Fibroblast of the aortic adventitia (primary cell): ENCODE results near the gene DAPK1. TPM values are rescaled to one million over a fixed set of nuclear protein-coding genes. Genes with fewer than 3 reads are reported as not detected.

Experiments used
- DNase-seq: peaks from one replicate; pipeline ENCODE4 v3.0.0-alpha.2; 2010; ENCODE audit warnings: low read depth
- H3K4me3 ChIP-seq: 2 replicates; pipeline ENCODE4 v1.5.1; 2011; ENCODE audit warnings: low read depth, mild to moderate bottlenecking, control low read depth, low read length, moderate library complexity
- total RNA-seq: library from RNA; depleted of rRNA; stranded (reverse); fragments of >200 nt; gene quantifications from 2 replicates; pipeline ENCODE4 v1.2.3, GENCODE V29; 2012; ENCODE audit warnings: low replicate concordance
- TF ChIP-seq, protein P1 (sequence below): IDR thresholded peaks from 2 replicates; pipeline ENCODE4 v1.5.1; 2011; ENCODE audit warnings: mild to moderate bottlenecking, low read length, control low read depth, inconsistent platforms; ENCODE audit not compliant: insufficient read depth

DAPK1 gene
- total RNA-seq, 1 donor = 30.9 TPM

DNA sequence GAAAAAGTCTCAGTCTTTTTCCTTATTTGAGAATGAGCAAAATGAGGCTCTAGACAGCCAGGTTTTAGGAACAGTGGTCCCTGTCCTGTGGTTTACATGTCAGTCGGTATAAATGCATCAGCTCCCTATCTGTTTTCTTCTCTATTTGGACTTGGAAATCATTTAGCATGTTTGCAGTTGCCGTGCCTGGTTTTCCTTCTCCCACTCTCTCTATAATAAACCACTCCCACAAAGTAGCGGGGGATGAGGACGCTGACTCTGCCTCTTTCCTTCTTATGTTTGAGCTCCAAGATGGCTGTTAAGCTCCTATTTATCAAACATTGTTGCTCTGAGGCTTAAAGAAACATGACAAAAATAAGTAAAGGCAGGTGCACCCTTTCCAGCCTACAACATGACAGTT is 171.1 kb downstream of the DAPK1 start:
- TF ChIP-seq, protein P1, sequence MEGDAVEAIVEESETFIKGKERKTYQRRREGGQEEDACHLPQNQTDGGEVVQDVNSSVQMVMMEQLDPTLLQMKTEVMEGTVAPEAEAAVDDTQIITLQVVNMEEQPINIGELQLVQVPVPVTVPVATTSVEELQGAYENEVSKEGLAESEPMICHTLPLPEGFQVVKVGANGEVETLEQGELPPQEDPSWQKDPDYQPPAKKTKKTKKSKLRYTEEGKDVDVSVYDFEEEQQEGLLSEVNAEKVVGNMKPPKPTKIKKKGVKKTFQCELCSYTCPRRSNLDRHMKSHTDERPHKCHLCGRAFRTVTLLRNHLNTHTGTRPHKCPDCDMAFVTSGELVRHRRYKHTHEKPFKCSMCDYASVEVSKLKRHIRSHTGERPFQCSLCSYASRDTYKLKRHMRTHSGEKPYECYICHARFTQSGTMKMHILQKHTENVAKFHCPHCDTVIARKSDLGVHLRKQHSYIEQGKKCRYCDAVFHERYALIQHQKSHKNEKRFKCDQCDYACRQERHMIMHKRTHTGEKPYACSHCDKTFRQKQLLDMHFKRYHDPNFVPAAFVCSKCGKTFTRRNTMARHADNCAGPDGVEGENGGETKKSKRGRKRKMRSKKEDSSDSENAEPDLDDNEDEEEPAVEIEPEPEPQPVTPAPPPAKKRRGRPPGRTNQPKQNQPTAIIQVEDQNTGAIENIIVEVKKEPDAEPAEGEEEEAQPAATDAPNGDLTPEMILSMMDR = no peak
- no peak for DNase-seq
- no peak overlapping the region for H3K4me3 ChIP-seq

DNA sequence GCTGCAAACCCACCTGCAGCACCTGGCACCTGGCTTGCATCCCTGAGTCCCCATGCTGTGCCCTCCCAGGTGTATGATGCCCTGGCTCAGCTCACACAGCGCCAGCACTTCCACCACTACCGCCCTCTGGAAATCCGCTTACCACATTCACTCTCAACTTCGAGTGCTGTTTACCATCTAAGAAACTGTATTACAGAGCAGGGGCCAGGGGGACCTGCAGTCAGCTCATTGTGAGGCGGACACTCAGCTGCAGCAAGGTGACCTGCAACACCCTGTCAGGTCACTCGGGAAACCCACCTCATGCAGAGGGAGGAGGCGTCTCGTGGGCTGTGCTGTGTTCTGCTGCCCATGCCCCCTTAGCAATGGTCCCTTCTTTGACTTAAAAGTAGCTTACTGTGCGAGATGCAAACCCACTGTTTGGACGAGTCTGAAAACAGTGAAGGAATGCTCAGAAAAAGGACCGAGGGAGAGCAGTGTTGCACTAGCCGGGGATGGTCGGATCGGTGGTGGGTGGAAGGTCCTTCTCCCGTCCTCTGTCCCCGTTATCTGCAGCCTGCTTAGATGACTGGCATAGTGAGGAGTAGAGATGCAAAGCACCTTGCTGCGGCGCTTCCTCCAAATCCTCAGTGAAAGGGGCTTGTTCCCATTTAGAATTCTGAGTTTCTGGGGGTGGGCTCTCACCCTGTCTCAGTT is 173.1 kb downstream of the DAPK1 start:
- TF ChIP-seq, protein P1 = no peak
- H3K4me3 ChIP-seq = no peak overlapping the region
- DNase-seq = no peak

DNA sequence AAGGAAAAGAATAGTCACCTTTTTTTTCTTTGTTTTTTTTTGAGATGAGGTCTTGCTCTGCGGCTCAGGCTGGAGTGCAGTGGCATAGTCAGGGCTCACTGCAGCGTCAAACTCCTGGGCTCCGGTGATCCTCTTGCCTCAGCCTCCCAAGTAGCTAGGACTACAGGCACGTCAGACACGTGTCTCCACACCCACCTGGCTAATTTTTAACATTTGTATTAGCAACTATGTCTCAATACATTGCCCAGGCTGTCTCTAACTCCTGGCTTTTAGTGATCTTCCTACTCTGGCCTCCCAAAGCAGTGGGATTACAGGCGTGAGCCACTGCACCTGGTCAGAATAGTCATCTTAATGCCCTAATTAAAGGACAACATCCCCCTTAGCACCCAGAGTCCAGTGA is 173.8 kb downstream of the DAPK1 start:
- H3K4me3 ChIP-seq = no peak overlapping the region
- TF ChIP-seq, protein P1 = no peak
- no peak for DNase-seq

DNA sequence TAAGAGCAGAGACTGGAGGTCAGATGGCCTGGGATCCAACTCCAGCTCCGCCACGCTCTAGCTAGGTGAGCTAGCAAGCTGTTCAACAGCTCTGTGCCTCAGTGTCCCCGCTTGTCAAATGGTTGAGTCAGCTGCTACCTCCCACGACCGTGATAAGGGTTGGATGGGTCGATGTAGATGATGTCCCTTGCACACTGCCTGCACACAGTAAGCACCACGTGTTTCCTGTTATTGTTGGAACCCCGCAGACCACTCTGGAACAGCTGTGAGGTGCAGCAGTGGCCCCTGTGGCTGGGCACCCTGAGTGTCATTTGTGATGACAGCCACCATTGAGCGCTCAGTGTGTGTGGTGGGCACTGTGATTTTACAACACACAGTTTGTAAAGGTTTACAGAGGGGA is 174.3 kb downstream of the DAPK1 start:
- no peak overlapping the region for H3K4me3 ChIP-seq
- DNase-seq = no peak
- TF ChIP-seq, protein P1 = no peak

GRCh38 chr9:87672586-87672985 is 174.9 kb downstream of the DAPK1 start:
- TF ChIP-seq, protein P1 = no peak
- no peak for DNase-seq
- H3K4me3 ChIP-seq = no peak overlapping the region

DNA sequence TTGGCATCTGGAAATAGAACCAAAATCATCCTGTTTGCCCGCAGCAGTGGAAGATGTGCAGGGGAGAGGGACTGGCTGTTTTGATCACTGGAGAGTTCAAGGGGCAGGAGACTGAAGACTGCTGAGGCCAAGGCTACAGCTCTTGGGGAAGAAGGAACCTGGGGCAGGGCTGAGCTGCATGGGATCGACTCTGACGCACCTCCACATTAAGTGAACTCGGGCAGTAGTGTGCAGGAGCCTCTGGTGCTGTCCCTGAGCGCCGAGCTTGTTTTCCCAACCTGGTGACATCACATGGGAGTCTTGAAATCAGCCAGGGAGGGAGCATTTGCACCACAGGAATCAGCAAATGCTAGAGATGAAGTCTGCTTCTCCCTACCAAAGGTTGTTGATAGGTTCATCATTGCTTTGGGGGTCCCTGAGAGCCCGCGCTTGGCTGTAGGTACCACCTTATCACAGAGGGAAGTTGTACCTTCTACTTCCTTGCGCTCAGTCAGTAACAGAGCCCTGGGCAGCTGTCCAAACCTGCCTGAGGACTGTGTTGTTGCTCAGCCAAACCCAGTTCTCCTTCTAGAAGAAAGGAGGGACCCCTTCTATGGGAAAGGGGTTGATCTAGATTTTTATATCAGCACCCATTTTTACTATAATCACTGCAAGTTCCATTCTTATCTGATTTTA is 175.9 kb downstream of the DAPK1 start:
- no peak for DNase-seq
- TF ChIP-seq, protein P1 = no peak
- H3K4me3 ChIP-seq = no peak overlapping the region
